ENCODE measurements around the gene PEX5L. TPM values are rescaled to one million over a fixed set of nuclear protein-coding genes. Genes with fewer than 3 reads are reported as not detected.
"Not testable (repeated sequence)": the region's sequence is repeated elsewhere in the genome, so short reads cannot be mapped to it uniquely, and the experiment has no call there.

Gene PEX5L
- total RNA-seq, 6 experiments from 2014 or later, result not detected

- no peak for ATAC-seq
Measured at GRCh38 chr3:180063783-180064182, 27.0 kb upstream of the PEX5L start.

GRCh38 chr3:180062771-180063170 lies 26.0 kb upstream of the PEX5L start:
- DNase-seq (no peak), ATAC-seq (no peak)
- Histone ChIP-seq H3K9me3 (no peaks in the 10 kb centered on the region), H3K27ac (no peak overlapping the region), H3K27me3 (no peaks in the 10 kb centered on the region), H3K36me3 (no peaks in the 10 kb centered on the region), H3K4me1 (no peaks in the 10 kb centered on the region), H3K4me3 (no peak overlapping the region)
- TF ChIP-seq CTCF (IDR thresholded peaks at IDR 0.05), result no peak
- intact Hi-C loops (cut with DNase I), result no loop called here
- 27% methylated on average over 1 of the region's 1 CpG for WGBS (ENCODE audit: insufficient coverage, low coverage, low lambda C conversion rate, missing lambda C conversion rate)

More at GRCh38 chr3:180063783-180064182, 27.0 kb upstream of the PEX5L start:
- H3K4me3 ChIP-seq, result no peak overlapping the region
- H3K9me3 ChIP-seq, result no peaks in the 10 kb centered on the region
- no peak overlapping the region for H3K27ac ChIP-seq
- H3K36me3 ChIP-seq, result no peaks in the 10 kb centered on the region
- H3K4me1 ChIP-seq, result no peaks in the 10 kb centered on the region
- no peak for DNase-seq
- intact Hi-C loops (cut with DNase I), result no loop called here
- TF ChIP-seq POLR2A (IDR thresholded peaks at IDR 0.05) (no peak), CTCF (IDR thresholded peaks at IDR 0.05) (no peak)
- H3K27me3 ChIP-seq, result no peaks in the 10 kb centered on the region
- 11% methylated on average over 1 of the region's 1 CpG for WGBS (ENCODE audit: insufficient coverage, low coverage, low lambda C conversion rate, missing lambda C conversion rate)

- Histone ChIP-seq H3K4me1 (no peaks in the 10 kb centered on the region), H3K4me3 (no peak overlapping the region), H3K9me3 (no peaks in the 10 kb centered on the region), H3K27me3 (no peaks in the 10 kb centered on the region), H3K36me3 (no peaks in the 10 kb centered on the region), H3K27ac (no peak overlapping the region)
- intact Hi-C loops (cut with DNase I), result no loop called here
- DNase-seq (no peak), ATAC-seq (no peak)
- TF ChIP-seq CTCF (IDR thresholded peaks at IDR 0.05), result no peak
- no peak for TF ChIP-seq POLR2A (IDR thresholded peaks at IDR 0.05)
Measured at GRCh38 chr3:180059356-180059755, 22.6 kb upstream of the PEX5L start.

GRCh38 chr3:180058238-180058637 lies 21.5 kb upstream of the PEX5L start:
- TF ChIP-seq CTCF (IDR thresholded peaks at IDR 0.05), result no peak
- no peak for TF ChIP-seq POLR2A (IDR thresholded peaks at IDR 0.05)
- no peak for ATAC-seq
- Histone ChIP-seq H3K36me3 (no peaks in the 10 kb centered on the region), H3K4me1 (no peaks in the 10 kb centered on the region), H3K27me3 (no peaks in the 10 kb centered on the region), H3K27ac (no peak overlapping the region), H3K9me3 (no peaks in the 10 kb centered on the region), H3K4me3 (no peak overlapping the region)
- intact Hi-C loops (cut with DNase I), result no loop called here
- no peak for DNase-seq

GRCh38 chr3:180055656-180056055 lies 18.9 kb upstream of the PEX5L start:
- WGBS (ENCODE audit: insufficient coverage, low coverage, low lambda C conversion rate, missing lambda C conversion rate), result 50% methylated on average over 3 of the region's 3 CpGs
- DNase-seq; H3K36me3 ChIP-seq; H3K27ac ChIP-seq; ATAC-seq; intact Hi-C loops (cut with DNase I); H3K4me3 ChIP-seq; H3K9me3 ChIP-seq; H3K27me3 ChIP-seq; H3K4me1 ChIP-seq: not testable (repeated sequence)
